ENCODE measurements around the gene PARD3. TPM values are rescaled to one million over a fixed set of nuclear protein-coding genes. Genes with fewer than 3 reads are reported as not detected.

PARD3 gene
- polyA plus RNA-seq, 1 donor from 2014 or later = 12.4 TPM

- Histone ChIP-seq H3K79me2 (replicated peaks; ENCODE audit: insufficient read depth, low read length) (peaks cover 57% of the 10 kb centered on the region), H3K27ac (ENCODE audit: low read length) (no peak overlapping the region), H3F3A (ENCODE audit: insufficient read depth, low read length, poor library complexity, severe bottlenecking) (no peaks in the 10 kb centered on the region)
These were observed 77.3 kb downstream of the PARD3 start for GRCh38 chr10:34737772-34738169.

GRCh38 chr10:34736976-34737771, 77.9 kb downstream of the PARD3 start:
- H3K4me2 ChIP-seq (ENCODE audit: low read length) = no peak overlapping the region
- no peaks in the 10 kb centered on the region for H4K20me1 ChIP-seq (ENCODE audit: insufficient read depth)
- H3F3A ChIP-seq (ENCODE audit: insufficient read depth, low read length, poor library complexity, severe bottlenecking) = no peaks in the 10 kb centered on the region
- no peak overlapping the region for H3K9ac ChIP-seq (ENCODE audit: low read length)
- H2AFZ ChIP-seq (ENCODE audit: low read depth, low read length) = no peak overlapping the region
- no peaks in the 10 kb centered on the region for H3K9me2 ChIP-seq (ENCODE audit: insufficient read depth, low read length)
- H3K27ac ChIP-seq (ENCODE audit: low read length) = no peak overlapping the region
- no peaks in the 10 kb centered on the region for H3K36me3 ChIP-seq (ENCODE audit: insufficient read depth, low read length)
- H3K79me2 ChIP-seq (replicated peaks; ENCODE audit: insufficient read depth, low read length) = peaks cover 53% of the 10 kb centered on the region
- H3K27me3 ChIP-seq (ENCODE audit: insufficient read depth, low read depth, low read length) = no peaks in the 10 kb centered on the region
- H3K4me3 ChIP-seq (ENCODE audit: low read length) = no peak overlapping the region
- H3K9me3 ChIP-seq (ENCODE audit: low read length) = no peaks in the 10 kb centered on the region
- TF ChIP-seq REST (IDR thresholded peaks at IDR 0.05; ENCODE audit: borderline replicate concordance) (no peak), EZH2 (IDR thresholded peaks at IDR 0.05; ENCODE audit: borderline replicate concordance, insufficient read depth, low read length, poor library complexity, severe bottlenecking) (no peak), EP300 (conservative IDR thresholded peaks at IDR 0.05; ENCODE audit: poor library complexity, severe bottlenecking) (no peak), MXI1 (conservative IDR thresholded peaks at IDR 0.05; ENCODE audit: poor library complexity, severe bottlenecking) (no peak)

More at GRCh38 chr10:34737772-34738169, 77.3 kb downstream of the PARD3 start:
- TF ChIP-seq EZH2 (IDR thresholded peaks at IDR 0.05; ENCODE audit: borderline replicate concordance, insufficient read depth, low read length, poor library complexity, severe bottlenecking) (no peak), REST (IDR thresholded peaks at IDR 0.05; ENCODE audit: borderline replicate concordance) (no peak), TAF1 (IDR thresholded peaks at IDR 0.05; ENCODE audit: low read depth) (no peak), MXI1 (conservative IDR thresholded peaks at IDR 0.05; ENCODE audit: poor library complexity, severe bottlenecking) (no peak), RAD21 (conservative IDR thresholded peaks at IDR 0.05) (no peak), CTCF (IDR thresholded peaks at IDR 0.05; ENCODE audit: poor library complexity, severe bottlenecking) (no peak), POLR2AphosphoS5 (IDR thresholded peaks at IDR 0.05) (no peak), EP300 (conservative IDR thresholded peaks at IDR 0.05; ENCODE audit: poor library complexity, severe bottlenecking) (no peak), SMC3 (conservative IDR thresholded peaks at IDR 0.05; ENCODE audit: poor library complexity) (no peak)
- Histone ChIP-seq H3K27me3 (ENCODE audit: insufficient read depth, low read depth, low read length) (no peaks in the 10 kb centered on the region), H2AFZ (ENCODE audit: low read depth, low read length) (no peak overlapping the region), H3K36me3 (ENCODE audit: insufficient read depth, low read length) (no peaks in the 10 kb centered on the region), H3K9me2 (ENCODE audit: insufficient read depth, low read length) (no peaks in the 10 kb centered on the region), H4K20me1 (ENCODE audit: insufficient read depth) (no peaks in the 10 kb centered on the region), H3K4me2 (ENCODE audit: low read length) (no peak overlapping the region), H3K9ac (ENCODE audit: low read length) (no peak overlapping the region), H3K9me3 (ENCODE audit: low read length) (no peaks in the 10 kb centered on the region), H3K4me3 (ENCODE audit: low read length) (no peak overlapping the region)
